ENCODE data around the gene DOCK9. TPM values are rescaled to one million over a fixed set of nuclear protein-coding genes. Genes with fewer than 3 reads are reported as not detected.
A peak's percentile ranks its signal among the peaks of the same experiment; 100 is the strongest.

DOCK9 gene
- total RNA-seq, 1 donor from 2014 or later: 170 TPM

GRCh38 chr13:98960606-98961502 is 17.0 kb downstream of the DOCK9 start:
- ATAC-seq (no peak), DNase-seq (no peak)
- H3K9me3 ChIP-seq: no peaks in the 10 kb centered on the region
- TF ChIP-seq CTCF (IDR thresholded peaks at IDR 0.05): no peak
- H3K4me1 ChIP-seq: peaks cover 29% of the 10 kb centered on the region
- no peak overlapping the region for H3K27ac ChIP-seq
- H3K36me3 ChIP-seq: no peaks in the 10 kb centered on the region
- H3K27me3 ChIP-seq: no peaks in the 10 kb centered on the region
- H3K4me3 ChIP-seq: no peak overlapping the region
- intact Hi-C loops (cut with DNase I): no loop called here

- H3K9me3 ChIP-seq: no peaks in the 10 kb centered on the region
- H3K36me3 ChIP-seq: no peaks in the 10 kb centered on the region
- intact Hi-C loops (cut with DNase I): no loop called here
- H3K4me3 ChIP-seq: no peak overlapping the region
- ATAC-seq (peak; percentile 9), DNase-seq (no peak)
- no peaks in the 10 kb centered on the region for H3K27me3 ChIP-seq
- H3K4me1 ChIP-seq: peaks cover 22% of the 10 kb centered on the region
- no peak for TF ChIP-seq CTCF (IDR thresholded peaks at IDR 0.05)
- H3K27ac ChIP-seq: no peak overlapping the region
These were observed 17.9 kb downstream of the DOCK9 start for GRCh38 chr13:98959786-98960605.

- intact Hi-C loops (cut with DNase I): no loop called here
- no peaks in the 10 kb centered on the region for H3K27me3 ChIP-seq
- ATAC-seq (no peak), DNase-seq (no peak)
- H3K4me3 ChIP-seq: no peak overlapping the region
- peaks cover 19% of the 10 kb centered on the region for H3K4me1 ChIP-seq
- no peak for TF ChIP-seq CTCF (IDR thresholded peaks at IDR 0.05)
- no peaks in the 10 kb centered on the region for H3K9me3 ChIP-seq
- peak overlapping the region; percentile 12 for H3K27ac ChIP-seq
- H3K36me3 ChIP-seq: peaks cover 1% of the 10 kb centered on the region
These were observed 18.6 kb downstream of the DOCK9 start for GRCh38 chr13:98959291-98959690.

GRCh38 chr13:98958443-98958794 is 19.4 kb downstream of the DOCK9 start:
- no peak for TF ChIP-seq CTCF (IDR thresholded peaks at IDR 0.05)
- Histone ChIP-seq H3K9me3 (no peaks in the 10 kb centered on the region), H3K27ac (no peak overlapping the region), H3K4me1 (peaks cover 10% of the 10 kb centered on the region), H3K4me3 (no peak overlapping the region), H3K36me3 (peaks cover 7% of the 10 kb centered on the region), H3K27me3 (no peaks in the 10 kb centered on the region)
- no peak for ATAC-seq
- no peak for DNase-seq
- intact Hi-C loops (cut with DNase I): no loop called here

DNA sequence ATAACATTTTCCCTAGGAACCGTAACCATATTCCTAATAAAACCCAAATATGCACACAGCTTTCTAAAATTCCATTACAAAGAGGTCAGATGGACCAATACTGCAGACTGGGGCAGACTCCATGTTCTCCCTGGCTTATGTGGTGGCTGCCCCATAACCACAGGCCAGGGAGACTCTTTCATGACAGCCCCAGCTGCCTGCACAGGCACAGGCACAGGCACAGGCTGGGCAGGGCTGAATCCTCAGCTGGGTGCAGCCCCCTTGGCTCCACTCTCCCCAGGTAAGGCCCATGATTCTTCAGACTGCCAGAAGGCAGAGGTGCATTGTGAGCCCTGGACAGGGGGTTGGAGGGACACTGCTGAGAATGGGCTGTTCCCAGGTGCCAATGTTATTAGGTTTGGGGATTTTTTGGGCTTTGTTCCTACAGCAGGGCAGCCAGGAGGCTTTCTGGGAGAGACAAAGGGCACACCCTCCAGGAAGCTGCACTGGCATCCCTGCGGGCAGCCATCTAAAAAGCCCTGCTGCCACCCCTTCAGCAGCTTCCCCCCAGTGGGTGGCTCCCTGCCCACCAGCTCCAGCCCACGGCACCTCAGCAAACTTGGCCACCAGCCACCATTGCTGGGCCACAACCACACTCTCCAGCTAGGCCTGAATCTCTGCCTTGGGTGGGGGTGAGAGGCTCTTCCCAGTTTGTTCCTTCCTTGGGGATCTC is 20.0 kb downstream of the DOCK9 start:
- H3K9me3 ChIP-seq: no peaks in the 10 kb centered on the region
- no peak overlapping the region for H3K4me3 ChIP-seq
- intact Hi-C loops (cut with DNase I): no loop called here
- no peak for TF ChIP-seq CTCF (IDR thresholded peaks at IDR 0.05)
- no peaks in the 10 kb centered on the region for H3K27me3 ChIP-seq
- H3K36me3 ChIP-seq: peaks cover 7% of the 10 kb centered on the region
- DNase-seq (no peak), ATAC-seq (no peak)
- peaks cover 8% of the 10 kb centered on the region for H3K4me1 ChIP-seq
- H3K27ac ChIP-seq: no peak overlapping the region
